Tibial artery (tissue), 4 donors: ENCODE measurements around the gene FAM53B.

Source experiments
- DNase-seq, 2 donors: peaks; one replicate each; pipeline ENCODE4 v3.0.0-alpha.2; 2019
- H3K27ac ChIP-seq, 2 donors: fragments of 200-600 bp; sonication (generic) in 1 of 2; 1 replicate in 1 of 2; 2 replicates in 1 of 2; pipeline ENCODE4 v1.5.1; 2018 to 2019; ENCODE audit warnings: mild to moderate bottlenecking in 1 of 2
- H3K27me3 ChIP-seq, 2 donors: fragments of 200-600 bp; sonication (generic) in 1 of 2; one replicate each; pipeline versions ENCODE4 v1.5.1 to v1.6.0; 2016 to 2019
- H3K36me3 ChIP-seq, 3 donors: fragments of 200-600 bp; sonication (generic) in 2 of 3; one replicate each; pipeline ENCODE4 v1.5.1; 2016 to 2019; ENCODE audit warnings: mild to moderate bottlenecking in 2 of 3
- H3K4me1 ChIP-seq, 4 donors: fragments of 200-600 bp; sonication (generic) in 2 of 4; 1 replicate in 3 of 4; 2 replicates in 1 of 4; pipeline ENCODE4 v1.5.1; 2016 to 2019
- H3K4me3 ChIP-seq, 2 donors: fragments of 200-600 bp; sonication (generic) in 1 of 2; 1 replicate in 1 of 2; 2 replicates in 1 of 2; pipeline ENCODE4 v1.5.1; 2018 to 2019; ENCODE audit warnings: mild to moderate bottlenecking in 2 of 2
- H3K9me3 ChIP-seq, 3 donors: fragments of 200-600 bp; sonication (generic) in 1 of 3; one replicate each; pipeline ENCODE4 v1.5.1; 2016 to 2019
- CTCF ChIP-seq, 2 experiments: fragments of 200-600 bp in 1 of 2; fragments of 450-650 bp in 1 of 2; IDR thresholded peaks; one replicate each; pipeline ENCODE4 v1.5.1; 2017 to 2019; ENCODE audit warnings: antibody characterized with exemption in 2 of 2, mild to moderate bottlenecking in 1 of 2, moderate library complexity in 1 of 2
- intact Hi-C: fragments of 100-400 bp; cut with DNase I; formaldehyde crosslinking; loops from one replicate; pipeline ENCODE4 v1.15.0; 2023; ENCODE audit warnings: low total_unique reads

Gene FAM53B

GRCh38 chr10:124597846-124598165 is 146.4 kb downstream of the FAM53B start:
- Histone ChIP-seq H3K36me3 (no peaks in the 10 kb centered on the region), H3K4me1 (no peaks in the 10 kb centered on the region), H3K4me3 (no peak overlapping the region), H3K27ac (no peak overlapping the region), H3K27me3 (no peaks in the 10 kb centered on the region), H3K9me3 (no peaks in the 10 kb centered on the region)
- no peak for TF ChIP-seq CTCF (IDR thresholded peaks at IDR 0.05)
- intact Hi-C loops = no loop called here
- no peak for DNase-seq

- TF ChIP-seq CTCF (IDR thresholded peaks at IDR 0.05) = no peak
- no peak overlapping the region for H3K27ac ChIP-seq
- no peak overlapping the region for H3K4me3 ChIP-seq
- no peaks in the 10 kb centered on the region for H3K4me1 ChIP-seq
- H3K9me3 ChIP-seq = no peaks in the 10 kb centered on the region
- no peaks in the 10 kb centered on the region for H3K36me3 ChIP-seq
- intact Hi-C loops = no loop called here
- no peak for DNase-seq
- no peaks in the 10 kb centered on the region for H3K27me3 ChIP-seq
Observed at GRCh38 chr10:124596962-124597845, 147.0 kb downstream of the FAM53B start.

- Histone ChIP-seq H3K27ac (no peak overlapping the region), H3K27me3 (no peaks in the 10 kb centered on the region), H3K9me3 (no peaks in the 10 kb centered on the region), H3K4me1 (no peaks in the 10 kb centered on the region), H3K4me3 (no peak overlapping the region), H3K36me3 (no peaks in the 10 kb centered on the region)
- no peak for TF ChIP-seq CTCF (IDR thresholded peaks at IDR 0.05)
- intact Hi-C loops = no loop called here
- DNase-seq = no peak
Observed at GRCh38 chr10:124596116-124596785, 147.9 kb downstream of the FAM53B start.

DNA sequence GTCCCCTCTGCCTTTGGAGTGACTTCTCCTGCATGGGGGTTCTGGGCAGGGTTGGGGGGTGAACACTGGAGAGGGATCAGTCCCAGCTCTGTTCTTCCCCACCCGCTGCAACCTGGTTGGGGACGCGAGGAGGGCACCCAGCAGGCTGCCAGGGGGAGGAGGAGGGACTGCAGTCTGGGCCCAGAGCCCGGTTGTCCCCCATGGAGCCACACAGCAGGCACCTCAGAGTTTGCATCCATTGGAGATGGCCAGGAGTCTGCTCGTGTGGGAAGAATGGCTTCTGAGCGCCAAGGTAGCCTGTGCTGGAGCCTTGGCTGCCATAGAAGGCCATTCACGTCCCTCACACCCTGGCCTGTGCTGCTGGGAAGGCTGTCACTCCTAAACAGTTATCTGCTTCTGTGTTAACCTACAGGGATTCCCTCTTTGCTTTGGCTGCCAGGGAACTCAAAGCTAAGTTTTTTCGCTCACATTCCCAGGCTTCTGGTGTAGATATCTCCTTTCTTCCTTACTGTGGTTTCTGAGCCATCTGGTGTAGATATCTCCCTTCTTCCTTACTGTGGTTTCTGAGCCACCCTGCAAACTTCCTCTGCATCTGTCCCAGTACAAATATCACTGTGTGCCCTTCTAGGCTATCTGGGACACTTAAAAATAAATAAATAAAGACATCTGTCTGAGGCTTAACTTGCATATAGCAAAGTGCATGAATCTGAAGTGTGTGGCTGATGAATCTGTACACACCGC is 148.9 kb downstream of the FAM53B start:
- no peak for TF ChIP-seq CTCF (IDR thresholded peaks at IDR 0.05)
- no peaks in the 10 kb centered on the region for H3K4me1 ChIP-seq
- intact Hi-C loops = no loop called here

GRCh38 chr10:124594240-124594639 is 149.9 kb downstream of the FAM53B start:
- H3K4me1 ChIP-seq = peaks cover 0 to 9% (median 7%) of the 10 kb centered on the region in 4 donors
- TF ChIP-seq CTCF (IDR thresholded peaks at IDR 0.05) = no peak
- no peak for DNase-seq
- no peaks in the 10 kb centered on the region for H3K27me3 ChIP-seq
- no peaks in the 10 kb centered on the region for H3K36me3 ChIP-seq
- intact Hi-C loops = no loop called here
- H3K27ac ChIP-seq = no peak overlapping the region
- H3K9me3 ChIP-seq = no peaks in the 10 kb centered on the region
- H3K4me3 ChIP-seq = no peak overlapping the region

More for the DNA sequence above, 148.9 kb downstream of the FAM53B start:
- H3K27me3 ChIP-seq = no peaks in the 10 kb centered on the region
- no peak for DNase-seq
- H3K9me3 ChIP-seq = no peaks in the 10 kb centered on the region
- no peak overlapping the region for H3K4me3 ChIP-seq
- no peaks in the 10 kb centered on the region for H3K36me3 ChIP-seq
- no peak overlapping the region for H3K27ac ChIP-seq
